K562 (cell line): ENCODE data around the gene RETSAT. TPM values are rescaled to one million over a fixed set of nuclear protein-coding genes. Genes with fewer than 3 reads are reported as not detected.

Experiments used
- ATAC-seq: fragments of 200-7000 bp; cut with Tn5 transposase; 3 replicates; pipeline ENCODE4 v1.9.1; 2020; ENCODE audit warnings: moderate library complexity
- BruUV-seq: library from RNA; stranded (reverse); fragments of 400-500 nt; replicated peaks from 2 replicates; lab custom pipeline; 2021; lab: Mats Ljungman, UMichigan
- CTCF ChIA-PET: fragments of 300-600 bp; formaldehyde crosslinking; extraction: SDS; loops from one replicate; lab custom pipeline; 2021; ENCODE audit warnings: low intra/inter-chr PET ratio; lab: Yijun Ruan, JAX
- POLR2A ChIA-PET: fragments of 300-600, 350-650 bp; sonication (Branson Sonifier 250); formaldehyde crosslinking; extraction: SDS; loops from one replicate; lab custom pipeline; 2021; ENCODE audit warnings: antibody characterized with exemption, inconsistent platforms; lab: Yijun Ruan, JAX
- DNase-seq, 4 experiments: peaks; one replicate each; pipeline versions ENCODE4 v3.0.0 to v3.0.0-alpha.2; 2011 to 2018; ENCODE audit warnings: low spot score in 3 of 4, mixed read lengths in 3 of 4; ENCODE audit errors: extremely low read depth in 1 of 4
- FAIRE-seq: peaks from 2 replicates; lab custom pipeline; 2011; peaks lifted over from hg19 to GRCh38; lab: Jason Lieb, UNC
- H2AFZ ChIP-seq: 2 replicates; pipeline ENCODE4 v1.6.0; 2011; ENCODE audit warnings: low read depth, low read length, control low read depth, inconsistent platforms
- H3K27ac ChIP-seq: fragments of 200-600 bp; 3 replicates; pipeline ENCODE4 v1.8.0; 2011; ENCODE audit warnings: low read depth, mild to moderate bottlenecking, control low read depth, inconsistent platforms, low read length, moderate library complexity, mixed read lengths; ENCODE audit errors: extremely low read depth
- H3K27me3 ChIP-seq, 2 experiments: fragments of 300-600 bp in 1 of 2; 2 replicates in 1 of 2; 3 replicates in 1 of 2; pipeline versions ENCODE4 v1.6.0 to v1.8.0; 2011; ENCODE audit warnings: inconsistent platforms in 2 of 2, low read length in 2 of 2, mild to moderate bottlenecking in 1 of 2, mixed read lengths in 1 of 2, moderate library complexity in 1 of 2; ENCODE audit not compliant: control insufficient read depth in 2 of 2, insufficient read depth in 2 of 2
- H3K36me3 ChIP-seq: fragments of 300-600 bp; 3 replicates; pipeline ENCODE4 v1.8.0; 2011; ENCODE audit warnings: mild to moderate bottlenecking, low read length, inconsistent platforms; ENCODE audit not compliant: control insufficient read depth, insufficient read depth
- H3K4me1 ChIP-seq, 2 experiments: fragments of 200-600 bp in 1 of 2; replicated peaks in 1 of 2; 2 replicates in 1 of 2; 3 replicates in 1 of 2; pipeline versions ENCODE4 v1.5.1 to v1.8.0; 2011; ENCODE audit warnings: inconsistent platforms in 2 of 2, low read length in 2 of 2, mild to moderate bottlenecking in 1 of 2, mixed read lengths in 1 of 2, moderate library complexity in 1 of 2; ENCODE audit not compliant: control insufficient read depth in 2 of 2, insufficient read depth in 2 of 2
- H3K4me2 ChIP-seq: 2 replicates; pipeline ENCODE4 v1.6.1; 2011; ENCODE audit warnings: low read length, control low read depth, inconsistent platforms, mixed read lengths; ENCODE audit not compliant: insufficient read depth
- H3K4me3 ChIP-seq: fragments of 200-600 bp; sonication (generic), shearing (Covaris generic); 2 replicates; pipeline ENCODE4 v1.5.1; 2016; ENCODE audit warnings: control low read depth, inconsistent platforms
- H3K79me2 ChIP-seq: fragments of 200-600 bp; 3 replicates; pipeline ENCODE4 v1.8.0; 2011; ENCODE audit warnings: low read length, inconsistent platforms; ENCODE audit not compliant: control insufficient read depth, insufficient read depth
- H3K9ac ChIP-seq, 2 experiments: 2 replicates each; pipeline versions ENCODE4 v1.6.0 to v1.6.1; 2011; ENCODE audit warnings: low read depth in 2 of 2, low read length in 2 of 2, control low read depth in 1 of 2, inconsistent platforms in 1 of 2, mild to moderate bottlenecking in 1 of 2, mixed read lengths in 1 of 2; ENCODE audit not compliant: insufficient read depth in 1 of 2
- H3K9me1 ChIP-seq: one replicate; pipeline ENCODE4 v1.6.0; 2011; ENCODE audit warnings: inconsistent platforms, mild to moderate bottlenecking, low read length, moderate library complexity; ENCODE audit not compliant: control insufficient read depth, insufficient read depth
- H3K9me3 ChIP-seq: replicated peaks from 2 replicates; pipeline ENCODE4 v1.5.1; 2011; ENCODE audit warnings: low read depth, low read length, inconsistent platforms; ENCODE audit not compliant: control insufficient read depth, insufficient read depth
- H4K20me1 ChIP-seq: replicated peaks from 2 replicates; pipeline ENCODE4 v1.6.1; 2011; ENCODE audit warnings: low read length, inconsistent platforms, mixed read lengths; ENCODE audit not compliant: control insufficient read depth, insufficient read depth
- GABPA ChIP-seq: fragments of 200-800 bp; sonication (Bioruptor generic); conservative IDR thresholded peaks from 2 replicates; pipeline ENCODE4 v1.6.1; 2016; ENCODE audit warnings: low read depth, missing genetic modification characterization, missing compliant biosample characterization
- IFI16 ChIP-seq: fragments of 250-450 bp; sonication (Bioruptor Pico); IDR thresholded peaks from 2 replicates; pipeline ENCODE4 v2.1.2; 2022; ENCODE audit warnings: mild to moderate bottlenecking, inconsistent platforms
- MECOM ChIP-seq: fragments of 250-450 bp; sonication (Bioruptor Pico); IDR thresholded peaks from 2 replicates; pipeline ENCODE4 v1.8.0; 2022; ENCODE audit warnings: inconsistent platforms
- MYC ChIP-seq, 2 experiments: fragments of 250-450 bp in 1 of 2; sonication (Bioruptor Pico) in 1 of 2; IDR thresholded peaks; 2 replicates each; pipeline versions ENCODE4 v1.5.1 to v1.6.1; 2012 to 2021; ENCODE audit warnings: low read depth in 2 of 2, borderline replicate concordance in 1 of 2, improper control_type of control experiment in 1 of 2, low read length in 1 of 2, mild to moderate bottlenecking in 1 of 2, moderate library complexity in 1 of 2
- NELFE ChIP-seq: IDR thresholded peaks from 2 replicates; pipeline ENCODE4 v1.6.1; 2011; ENCODE audit warnings: mild to moderate bottlenecking; ENCODE audit not compliant: insufficient read depth, insufficient read length
- NR2C1 ChIP-seq, 2 experiments: fragments of 450-650 bp; IDR thresholded peaks; 2 replicates each; pipeline ENCODE4 v1.6.1; 2017; ENCODE audit warnings: mild to moderate bottlenecking in 2 of 2, antibody characterized with exemption in 1 of 2, inconsistent platforms in 1 of 2, missing compliant biosample characterization in 1 of 2, missing genetic modification characterization in 1 of 2
- PHTF2 ChIP-seq: fragments of 250-450 bp; sonication (Bioruptor Pico); IDR thresholded peaks from 2 replicates; pipeline ENCODE4 v1.5.0; 2021; ENCODE audit warnings: mild to moderate bottlenecking
- RBM34 ChIP-seq: fragments of 200-400 bp; formaldehyde crosslinking; IDR thresholded peaks from 2 replicates; pipeline ENCODE4 v1.6.1; 2018; ENCODE audit warnings: low read length, borderline replicate concordance; ENCODE audit not compliant: insufficient read depth
- SUPT5H ChIP-seq: fragments of 450-650 bp; IDR thresholded peaks from 2 replicates; pipeline ENCODE4 v1.6.1; 2016
- YBX1 ChIP-seq: fragments of 450-650 bp; IDR thresholded peaks from 2 replicates; pipeline ENCODE4 v1.7.1; 2016; ENCODE audit warnings: mild to moderate bottlenecking
- WGBS: fragments of 100-300 bp; shearing (Covaris generic); methylation state at CpG from one replicate; pipeline ENCODE4 v1.1.6; 2016; ENCODE audit warnings: low coverage, mixed read lengths; ENCODE audit not compliant: insufficient coverage; ENCODE audit errors: missing lambda C conversion rate; 5-methylcytosine and 5-hydroxymethylcytosine counted together
- in situ Hi-C: fragments of 300-500 bp; cut with MboI; formaldehyde crosslinking; loops from 4 replicates; pipeline ENCODE4 v1.15.0; 2018; ENCODE audit warnings: inconsistent platforms, mixed read lengths
- intact Hi-C: fragments of 100-400 bp; cut with micrococcal nuclease; formaldehyde crosslinking; loops from 2 replicates; pipeline ENCODE4 v1.14.2; 2022
- polyA plus RNA-seq, 8 experiments: library from polyadenylated mRNA; depleted of rRNA in 4 of 8; stranded (reverse) in 5 of 8; unstranded in 3 of 8; fragments of >200 nt; fragmentation: Nextera tagmentation in 2 of 8; fragmentation: Illumina TruSeq in 1 of 8; extraction: Ambion mirVana in 2 of 8; extraction: Trizol in 1 of 8; gene quantifications; 2 replicates each; pipeline versions ENCODE4 v1.2.1 to v1.2.3, GENCODE V29; 2011 to 2014; ENCODE audit warnings: inconsistent platforms in 1 of 8, missing spikeins in 1 of 8
- total RNA-seq, 7 experiments: library from RNA; depleted of rRNA in 6 of 7; stranded (reverse); fragments of >200 nt in 6 of 7; fragmentation: Illumina TruSeq in 2 of 7; extraction: Trizol in 2 of 7; gene quantifications; 2 replicates each; pipeline versions ENCODE4 v1.2.1 to v1.2.3, GENCODE V29; 2011 to 2021; ENCODE audit warnings: low replicate concordance in 1 of 7
- TF ChIP-seq, protein P1 (sequence below): fragments of 250-450 bp; sonication (Bioruptor Pico); IDR thresholded peaks from 2 replicates; pipeline ENCODE4 v1.5.0; 2021; ENCODE audit warnings: mild to moderate bottlenecking, borderline replicate concordance
- TF ChIP-seq, protein P2 (sequence below): fragments of 250-450 bp; sonication (Bioruptor Pico); IDR thresholded peaks from 2 replicates; pipeline ENCODE4 v1.8.0; 2021; ENCODE audit warnings: mild to moderate bottlenecking, moderate library complexity
- TF ChIP-seq, protein P3 (sequence below): fragments of 450-650 bp; IDR thresholded peaks from 2 replicates; pipeline ENCODE4 v1.6.1; 2017; ENCODE audit warnings: mild to moderate bottlenecking, moderate library complexity
- TF ChIP-seq, protein P4 (sequence below): fragments of 200-400 bp; formaldehyde crosslinking; IDR thresholded peaks from 2 replicates; pipeline ENCODE4 v1.6.1; 2017; ENCODE audit warnings: mild to moderate bottlenecking, low read depth, low read length, moderate library complexity

Gene RETSAT
- total and polyA plus RNA-seq, 9 of the 15 experiments (the other 6 are each of a cell fraction or from before 2014, with no cell fraction given): 1.9 to 21.6 (median 16.5) TPM

DNA sequence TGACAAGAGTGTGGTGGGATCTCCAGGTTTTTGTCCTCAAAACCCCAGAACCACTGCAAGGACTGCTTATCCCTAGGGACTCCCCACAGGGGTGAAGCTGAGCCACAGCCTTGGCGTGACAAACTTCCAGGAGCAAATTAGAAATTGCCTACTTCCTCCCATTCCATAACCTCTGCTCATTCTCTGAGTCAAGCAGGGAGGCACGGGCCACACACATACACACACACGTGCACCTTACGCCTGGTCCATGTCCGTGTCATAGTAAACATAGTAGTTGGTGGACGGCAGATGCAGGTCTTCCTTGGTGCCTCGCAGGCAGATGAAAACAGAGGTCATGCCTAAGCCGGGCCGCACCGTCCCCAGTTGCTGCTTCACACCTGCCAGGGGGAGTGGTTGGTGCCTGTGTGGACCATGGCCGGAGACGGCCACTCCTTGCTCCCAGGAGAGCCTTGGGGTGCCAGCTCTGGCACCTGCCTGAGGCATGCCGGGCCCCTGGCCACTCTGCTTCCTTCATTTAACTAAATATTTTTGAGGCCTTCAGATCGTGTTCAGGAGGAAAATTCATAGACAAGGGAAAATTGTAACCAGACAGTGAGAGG, 9.9 kb downstream of the RETSAT start:
- Histone ChIP-seq H3K9me1 (no peaks in the 10 kb centered on the region), H3K36me3 (peaks cover 32% of the 10 kb centered on the region; the same call in 1 of the 3 replicates), H3K4me1 (no peaks in the 10 kb centered on the region; a peak in 1 of 5 replicates), H3K9me3 (no peaks in the 10 kb centered on the region), H3K4me3 (no peak overlapping the region), H4K20me1 (no peaks in the 10 kb centered on the region), H3K79me2 (no peaks in the 10 kb centered on the region), H3K4me2 (no peak overlapping the region), H2AFZ (no peak overlapping the region), H3K27ac (no peak overlapping the region), H3K9ac (peak overlapping the region in 1 of 2 experiments; percentile 10; a peak in 1 of 4 replicates), H3K27me3 (no peaks in the 10 kb centered on the region; a peak in 1 of 5 replicates)
- DNase-seq: no peak
- in situ Hi-C loops: no loop called here
- 86% methylated on average over 14 of the region's 14 CpGs for WGBS
- BruUV-seq: no TSS peak
- peak; percentile 26 for FAIRE-seq
- no peak for ATAC-seq
- intact Hi-C loops: no loop called here
- POLR2A ChIA-PET: interaction anchor here (1.3 to 2.6 kb wide), 2 partner anchors 10 to 16 kb away, joined by 4 to 11 read pairs; partner anchors contain the start of genes ELMOD3 and RETSAT
- CTCF ChIA-PET: no interaction called here
- TF ChIP-seq, protein P1, sequence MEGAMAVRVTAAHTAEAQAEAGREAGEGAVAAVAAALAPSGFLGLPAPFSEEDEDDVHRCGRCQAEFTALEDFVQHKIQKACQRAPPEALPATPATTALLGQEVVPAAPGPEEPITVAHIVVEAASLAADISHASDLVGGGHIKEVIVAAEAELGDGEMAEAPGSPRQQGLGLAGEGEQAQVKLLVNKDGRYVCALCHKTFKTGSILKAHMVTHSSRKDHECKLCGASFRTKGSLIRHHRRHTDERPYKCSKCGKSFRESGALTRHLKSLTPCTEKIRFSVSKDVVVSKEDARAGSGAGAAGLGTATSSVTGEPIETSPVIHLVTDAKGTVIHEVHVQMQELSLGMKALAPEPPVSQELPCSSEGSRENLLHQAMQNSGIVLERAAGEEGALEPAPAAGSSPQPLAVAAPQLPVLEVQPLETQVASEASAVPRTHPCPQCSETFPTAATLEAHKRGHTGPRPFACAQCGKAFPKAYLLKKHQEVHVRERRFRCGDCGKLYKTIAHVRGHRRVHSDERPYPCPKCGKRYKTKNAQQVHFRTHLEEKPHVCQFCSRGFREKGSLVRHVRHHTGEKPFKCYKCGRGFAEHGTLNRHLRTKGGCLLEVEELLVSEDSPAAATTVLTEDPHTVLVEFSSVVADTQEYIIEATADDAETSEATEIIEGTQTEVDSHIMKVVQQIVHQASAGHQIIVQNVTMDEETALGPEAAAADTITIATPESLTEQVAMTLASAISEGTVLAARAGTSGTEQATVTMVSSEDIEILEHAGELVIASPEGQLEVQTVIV (CRISPR knock-in tag): no peak
- no peak for TF ChIP-seq SUPT5H
- TF ChIP-seq IFI16: no peak
- TF ChIP-seq MECOM (CRISPR knock-in tag): no peak
- TF ChIP-seq MYC (IDR thresholded peaks at IDR 0.05; ENCODE audit: low read depth, low read length): no peak
- TF ChIP-seq MYC (CRISPR knock-in tag; IDR thresholded peaks at IDR 0.05; ENCODE audit: borderline replicate concordance, low read depth): no peak
- TF ChIP-seq GABPA (tag): no peak
- TF ChIP-seq YBX1: no peak
- TF ChIP-seq, protein P2, sequence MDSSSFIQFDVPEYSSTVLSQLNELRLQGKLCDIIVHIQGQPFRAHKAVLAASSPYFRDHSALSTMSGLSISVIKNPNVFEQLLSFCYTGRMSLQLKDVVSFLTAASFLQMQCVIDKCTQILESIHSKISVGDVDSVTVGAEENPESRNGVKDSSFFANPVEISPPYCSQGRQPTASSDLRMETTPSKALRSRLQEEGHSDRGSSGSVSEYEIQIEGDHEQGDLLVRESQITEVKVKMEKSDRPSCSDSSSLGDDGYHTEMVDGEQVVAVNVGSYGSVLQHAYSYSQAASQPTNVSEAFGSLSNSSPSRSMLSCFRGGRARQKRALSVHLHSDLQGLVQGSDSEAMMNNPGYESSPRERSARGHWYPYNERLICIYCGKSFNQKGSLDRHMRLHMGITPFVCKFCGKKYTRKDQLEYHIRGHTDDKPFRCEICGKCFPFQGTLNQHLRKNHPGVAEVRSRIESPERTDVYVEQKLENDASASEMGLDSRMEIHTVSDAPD (CRISPR knock-in tag): no peak
- TF ChIP-seq, protein P3, sequence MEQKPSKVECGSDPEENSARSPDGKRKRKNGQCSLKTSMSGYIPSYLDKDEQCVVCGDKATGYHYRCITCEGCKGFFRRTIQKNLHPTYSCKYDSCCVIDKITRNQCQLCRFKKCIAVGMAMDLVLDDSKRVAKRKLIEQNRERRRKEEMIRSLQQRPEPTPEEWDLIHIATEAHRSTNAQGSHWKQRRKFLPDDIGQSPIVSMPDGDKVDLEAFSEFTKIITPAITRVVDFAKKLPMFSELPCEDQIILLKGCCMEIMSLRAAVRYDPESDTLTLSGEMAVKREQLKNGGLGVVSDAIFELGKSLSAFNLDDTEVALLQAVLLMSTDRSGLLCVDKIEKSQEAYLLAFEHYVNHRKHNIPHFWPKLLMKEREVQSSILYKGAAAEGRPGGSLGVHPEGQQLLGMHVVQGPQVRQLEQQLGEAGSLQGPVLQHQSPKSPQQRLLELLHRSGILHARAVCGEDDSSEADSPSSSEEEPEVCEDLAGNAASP: no peak
- TF ChIP-seq NR2C1 (IDR thresholded peaks at IDR 0.05): no peak
- no peak for TF ChIP-seq NR2C1 (tag; IDR thresholded peaks at IDR 0.05)
- TF ChIP-seq NELFE: no peak
- no peak for TF ChIP-seq RBM34
- TF ChIP-seq, protein P4, sequence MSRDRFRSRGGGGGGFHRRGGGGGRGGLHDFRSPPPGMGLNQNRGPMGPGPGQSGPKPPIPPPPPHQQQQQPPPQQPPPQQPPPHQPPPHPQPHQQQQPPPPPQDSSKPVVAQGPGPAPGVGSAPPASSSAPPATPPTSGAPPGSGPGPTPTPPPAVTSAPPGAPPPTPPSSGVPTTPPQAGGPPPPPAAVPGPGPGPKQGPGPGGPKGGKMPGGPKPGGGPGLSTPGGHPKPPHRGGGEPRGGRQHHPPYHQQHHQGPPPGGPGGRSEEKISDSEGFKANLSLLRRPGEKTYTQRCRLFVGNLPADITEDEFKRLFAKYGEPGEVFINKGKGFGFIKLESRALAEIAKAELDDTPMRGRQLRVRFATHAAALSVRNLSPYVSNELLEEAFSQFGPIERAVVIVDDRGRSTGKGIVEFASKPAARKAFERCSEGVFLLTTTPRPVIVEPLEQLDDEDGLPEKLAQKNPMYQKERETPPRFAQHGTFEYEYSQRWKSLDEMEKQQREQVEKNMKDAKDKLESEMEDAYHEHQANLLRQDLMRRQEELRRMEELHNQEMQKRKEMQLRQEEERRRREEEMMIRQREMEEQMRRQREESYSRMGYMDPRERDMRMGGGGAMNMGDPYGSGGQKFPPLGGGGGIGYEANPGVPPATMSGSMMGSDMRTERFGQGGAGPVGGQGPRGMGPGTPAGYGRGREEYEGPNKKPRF: no peak
- TF ChIP-seq PHTF2 (CRISPR knock-in tag): no peak
